ENCODE results near the gene NFIC.
"Not testable (repeated sequence)": the region's sequence is repeated elsewhere in the genome, so short reads cannot be mapped to it uniquely, and the experiment has no call there.

NFIC gene

GRCh38 chr19:3375221-3376090 lies 9.1 kb downstream of the NFIC start:
- DNase-seq: no peak

GRCh38 chr19:3376091-3376455 lies 9.7 kb downstream of the NFIC start:
- not testable (repeated sequence) for DNase-seq

GRCh38 chr19:3378352-3379150 lies 12.2 kb downstream of the NFIC start:
- no peak for DNase-seq

- DNase-seq: no peak
These were observed 14.4 kb downstream of the NFIC start for GRCh38 chr19:3380829-3381228.

- no peak for DNase-seq
These were observed 15.5 kb downstream of the NFIC start for GRCh38 chr19:3381701-3382372.

- no peak for DNase-seq
These were observed 16.2 kb downstream of the NFIC start for GRCh38 chr19:3382460-3383100.

- no peak for DNase-seq
These were observed 16.8 kb downstream of the NFIC start for GRCh38 chr19:3383121-3383722.

- no peak for DNase-seq
These were observed 20.3 kb downstream of the NFIC start for GRCh38 chr19:3386447-3387234.

GRCh38 chr19:3387645-3388589 lies 21.5 kb downstream of the NFIC start:
- DNase-seq: no peak

GRCh38 chr19:3389446-3389778 lies 23.0 kb downstream of the NFIC start:
- no peak for DNase-seq

GRCh38 chr19:3389876-3390371 lies 23.5 kb downstream of the NFIC start:
- no peak for DNase-seq

GRCh38 chr19:3391911-3392310 lies 25.5 kb downstream of the NFIC start:
- DNase-seq: not testable (repeated sequence)

GRCh38 chr19:3392480-3392879 lies 26.1 kb downstream of the NFIC start:
- DNase-seq: no peak

GRCh38 chr19:3396881-3397265 lies 30.5 kb downstream of the NFIC start:
- no peak for DNase-seq

- DNase-seq: no peak
These were observed 31.1 kb downstream of the NFIC start for GRCh38 chr19:3397266-3398022.

- no peak for DNase-seq
These were observed 31.9 kb downstream of the NFIC start for GRCh38 chr19:3398114-3398899.

- DNase-seq: no peak
These were observed 32.5 kb downstream of the NFIC start for GRCh38 chr19:3398900-3399278.

- not testable (repeated sequence) for DNase-seq
These were observed 32.9 kb downstream of the NFIC start for GRCh38 chr19:3399311-3399710.
